MM.1S (cell line): Measurements from ENCODE around the gene WNK2.

Source experiments
- DNase-seq: peaks from one replicate; pipeline ENCODE4 v3.0.0-alpha.2; 2015
- H2AFZ ChIP-seq: fragments of 300-600 bp; sonication (generic); 2 replicates; pipeline ENCODE4 v1.6.0; 2016; ENCODE audit warnings: antibody characterized with exemption, low read length
- H3F3A ChIP-seq: fragments of 300-600 bp; sonication (generic); 2 replicates; pipeline ENCODE4 v1.6.1; 2016; ENCODE audit warnings: mild to moderate bottlenecking, antibody characterized with exemption, low read length, moderate library complexity, mixed read lengths; ENCODE audit not compliant: insufficient read depth
- H3K27ac ChIP-seq: fragments of 300-600 bp; sonication (generic); 2 replicates; pipeline ENCODE4 v1.5.1; 2016; ENCODE audit warnings: mild to moderate bottlenecking, low read length
- H3K27me3 ChIP-seq: fragments of 300-600 bp; sonication (generic); replicated peaks from 2 replicates; pipeline ENCODE4 v1.6.0; 2016; ENCODE audit warnings: low read length; ENCODE audit not compliant: insufficient read depth
- H3K36me3 ChIP-seq: fragments of 300-600 bp; sonication (generic); replicated peaks from 2 replicates; pipeline ENCODE4 v1.6.1; 2016; ENCODE audit warnings: mild to moderate bottlenecking, low read length, mixed read lengths; ENCODE audit not compliant: insufficient read depth
- H3K4me1 ChIP-seq: fragments of 300-600 bp; sonication (generic); 2 replicates; pipeline ENCODE4 v1.6.1; 2016; ENCODE audit warnings: low read length, mixed read lengths
- H3K4me2 ChIP-seq: fragments of 300-600 bp; sonication (generic); 2 replicates; pipeline ENCODE4 v1.6.0; 2016; ENCODE audit warnings: low read depth, low read length
- H3K4me3 ChIP-seq: fragments of 300-600 bp; sonication (generic); 2 replicates; pipeline ENCODE4 v1.5.1; 2016; ENCODE audit warnings: low read length, mixed read lengths
- H3K79me2 ChIP-seq: fragments of 300-600 bp; sonication (generic); 2 replicates; pipeline ENCODE4 v1.6.1; 2016; ENCODE audit warnings: mixed run types, low read length, mixed read lengths
- H3K9ac ChIP-seq: fragments of 300-600 bp; sonication (generic); 2 replicates; pipeline ENCODE4 v1.6.1; 2016; ENCODE audit warnings: low read length, mixed read lengths
- H3K9me2 ChIP-seq: fragments of 300-600 bp; sonication (generic); replicated peaks from 2 replicates; pipeline ENCODE4 v1.6.1; 2016; ENCODE audit warnings: mild to moderate bottlenecking, low read length, mixed read lengths; ENCODE audit not compliant: insufficient read depth
- H3K9me3 ChIP-seq: fragments of 300-600 bp; sonication (generic); replicated peaks from 2 replicates; pipeline ENCODE4 v1.6.1; 2016; ENCODE audit warnings: mild to moderate bottlenecking, low read length, mixed read lengths; ENCODE audit not compliant: insufficient read depth
- H4K20me1 ChIP-seq: fragments of 300-600 bp; sonication (generic); 2 replicates; pipeline ENCODE4 v1.6.1; 2016; ENCODE audit warnings: mild to moderate bottlenecking, low read length, moderate library complexity, mixed read lengths; ENCODE audit not compliant: insufficient read depth
- EZH2 ChIP-seq: fragments of 300-600 bp; sonication (generic); optimal IDR thresholded peaks from 2 replicates; pipeline ENCODE3; 2017; ENCODE audit warnings: low read depth, mild to moderate bottlenecking, antibody characterized with exemption, low read length, mixed read lengths
- EZH2phosphoT487 ChIP-seq: fragments of 300-600 bp; sonication (generic); IDR thresholded peaks from 2 replicates; pipeline ENCODE4 v1.6.1; 2018; ENCODE audit warnings: antibody characterized with exemption, low read length
- TF ChIP-seq, protein P1 (sequence below): fragments of 300-600 bp; sonication (generic); IDR thresholded peaks from 2 replicates; pipeline ENCODE4 v1.5.1; 2016; ENCODE audit warnings: antibody characterized with exemption, low read length, mixed read lengths

WNK2 gene

DNA sequence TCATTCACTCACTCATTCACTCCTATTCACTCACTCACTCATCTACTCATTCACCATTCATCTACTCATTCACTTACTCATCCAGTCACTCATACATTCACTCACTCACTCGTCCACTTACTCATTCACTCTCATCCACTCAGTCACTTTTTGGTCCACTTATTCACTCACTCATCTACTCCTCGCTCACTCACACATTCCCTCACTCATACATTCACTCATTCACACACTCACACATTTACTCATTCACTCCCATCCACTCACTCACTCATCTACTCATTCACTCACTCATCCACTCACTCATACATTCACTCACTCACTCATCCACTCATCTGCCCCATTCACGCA lies 27.7 kb downstream of the WNK2 start:
- Histone ChIP-seq H3F3A (no peaks in the 10 kb centered on the region), H3K9me2 (no peaks in the 10 kb centered on the region), H3K4me2 (no peak overlapping the region), H3K9ac (no peak overlapping the region), H3K27me3 (no peaks in the 10 kb centered on the region), H3K27ac (no peak overlapping the region), H3K4me3 (no peak overlapping the region), H3K36me3 (no peaks in the 10 kb centered on the region), H3K4me1 (no peaks in the 10 kb centered on the region), H2AFZ (no peak overlapping the region), H3K9me3 (no peaks in the 10 kb centered on the region), H3K79me2 (no peaks in the 10 kb centered on the region), H4K20me1 (0 out of 2 replicates have a peak, but pooled peaks cover 3% of the 10 kb centered on the region)
- no peak for TF ChIP-seq EZH2
- TF ChIP-seq, protein P1, sequence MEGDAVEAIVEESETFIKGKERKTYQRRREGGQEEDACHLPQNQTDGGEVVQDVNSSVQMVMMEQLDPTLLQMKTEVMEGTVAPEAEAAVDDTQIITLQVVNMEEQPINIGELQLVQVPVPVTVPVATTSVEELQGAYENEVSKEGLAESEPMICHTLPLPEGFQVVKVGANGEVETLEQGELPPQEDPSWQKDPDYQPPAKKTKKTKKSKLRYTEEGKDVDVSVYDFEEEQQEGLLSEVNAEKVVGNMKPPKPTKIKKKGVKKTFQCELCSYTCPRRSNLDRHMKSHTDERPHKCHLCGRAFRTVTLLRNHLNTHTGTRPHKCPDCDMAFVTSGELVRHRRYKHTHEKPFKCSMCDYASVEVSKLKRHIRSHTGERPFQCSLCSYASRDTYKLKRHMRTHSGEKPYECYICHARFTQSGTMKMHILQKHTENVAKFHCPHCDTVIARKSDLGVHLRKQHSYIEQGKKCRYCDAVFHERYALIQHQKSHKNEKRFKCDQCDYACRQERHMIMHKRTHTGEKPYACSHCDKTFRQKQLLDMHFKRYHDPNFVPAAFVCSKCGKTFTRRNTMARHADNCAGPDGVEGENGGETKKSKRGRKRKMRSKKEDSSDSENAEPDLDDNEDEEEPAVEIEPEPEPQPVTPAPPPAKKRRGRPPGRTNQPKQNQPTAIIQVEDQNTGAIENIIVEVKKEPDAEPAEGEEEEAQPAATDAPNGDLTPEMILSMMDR: no peak
- TF ChIP-seq EZH2phosphoT487: no peak
- no peak for DNase-seq

DNA sequence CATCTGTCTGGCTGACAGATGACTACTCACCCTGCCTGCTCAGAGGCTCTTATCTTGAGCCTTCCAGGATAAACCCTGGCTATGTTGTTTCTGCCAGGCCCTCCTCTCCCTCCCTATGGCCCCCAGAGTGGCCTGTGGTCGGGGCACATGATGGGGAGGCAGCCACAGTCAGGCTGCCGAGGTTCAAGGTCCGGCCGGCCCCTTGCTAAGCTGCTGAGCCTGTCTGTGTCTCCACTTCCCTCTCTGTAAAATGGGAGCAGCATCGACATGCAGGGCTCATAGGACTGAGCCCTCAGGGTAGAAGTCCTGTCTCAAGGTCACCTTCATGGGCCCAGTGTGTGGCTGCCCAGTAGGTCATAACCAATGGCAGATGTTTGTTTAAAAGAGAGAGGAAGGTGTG lies 28.5 kb downstream of the WNK2 start:
- Histone ChIP-seq H3K9ac (no peak overlapping the region), H4K20me1 (0 out of 2 replicates have a peak, but pooled peaks cover 3% of the 10 kb centered on the region), H3K9me3 (no peaks in the 10 kb centered on the region), H3K4me1 (no peaks in the 10 kb centered on the region), H3K4me2 (no peak overlapping the region), H3F3A (no peaks in the 10 kb centered on the region), H2AFZ (no peak overlapping the region), H3K79me2 (no peaks in the 10 kb centered on the region), H3K27ac (no peak overlapping the region), H3K36me3 (no peaks in the 10 kb centered on the region), H3K9me2 (no peaks in the 10 kb centered on the region), H3K27me3 (no peaks in the 10 kb centered on the region), H3K4me3 (no peak overlapping the region)
- no peak for DNase-seq
- TF ChIP-seq EZH2phosphoT487 (no peak), EZH2 (no peak)
- TF ChIP-seq, protein P1: no peak

DNA sequence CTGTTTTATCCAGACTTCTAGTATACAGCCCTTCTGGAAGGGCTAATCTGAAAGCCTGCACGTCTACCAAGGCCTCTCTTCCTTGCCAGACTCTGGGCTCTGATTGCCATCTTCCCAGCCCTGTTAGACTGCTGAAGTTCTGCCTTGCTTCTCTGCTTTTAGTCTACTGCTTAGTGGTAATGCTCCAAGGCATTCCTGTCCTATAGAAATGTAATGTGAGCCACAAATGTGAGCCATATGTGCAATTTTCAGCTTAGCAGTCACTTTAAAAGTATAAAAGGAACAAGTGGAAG lies 32.1 kb downstream of the WNK2 start:
- DNase-seq: no peak

More for the DNA sequence above, 32.1 kb downstream of the WNK2 start:
- Histone ChIP-seq H3K27ac (no peak overlapping the region), H2AFZ (no peak overlapping the region), H3K79me2 (no peaks in the 10 kb centered on the region), H3F3A (no peaks in the 10 kb centered on the region), H3K4me3 (no peak overlapping the region), H3K9me2 (no peaks in the 10 kb centered on the region), H3K9ac (no peak overlapping the region), H3K9me3 (no peaks in the 10 kb centered on the region), H3K4me1 (no peaks in the 10 kb centered on the region), H3K36me3 (no peaks in the 10 kb centered on the region), H3K4me2 (no peak overlapping the region), H4K20me1 (no peaks in the 10 kb centered on the region), H3K27me3 (no peaks in the 10 kb centered on the region)
- TF ChIP-seq EZH2 (no peak), EZH2phosphoT487 (no peak)
- TF ChIP-seq, protein P1: no peak
